ENCODE data around the gene SNTN.

Gene SNTN

GRCh38 chr3:63685340-63685739 is 32.9 kb downstream of the SNTN start:
- TF ChIP-seq EZH2 (IDR thresholded peaks at IDR 0.05) (no peak), POLR2AphosphoS5 (IDR thresholded peaks at IDR 0.05; ENCODE audit: borderline replicate concordance, low read depth, low read length) (no peak), FOXP2 (optimal IDR thresholded peaks at IDR 0.05; ENCODE audit: control extremely low read depth, extremely low read length, insufficient read depth) (no peak)
- H3K36me3 ChIP-seq (ENCODE audit: insufficient read depth, low read length): no peaks in the 10 kb centered on the region
- no peak overlapping the region for H3K27ac ChIP-seq
- H3K4me3 ChIP-seq: no peak overlapping the region
- no peak for DNase-seq (ENCODE audit: low read depth, low spot score)
- no peak overlapping the region for H3K9ac ChIP-seq (ENCODE audit: insufficient read length)
- H3K9me3 ChIP-seq (ENCODE audit: low read depth, low read length): no peaks in the 10 kb centered on the region

DNA sequence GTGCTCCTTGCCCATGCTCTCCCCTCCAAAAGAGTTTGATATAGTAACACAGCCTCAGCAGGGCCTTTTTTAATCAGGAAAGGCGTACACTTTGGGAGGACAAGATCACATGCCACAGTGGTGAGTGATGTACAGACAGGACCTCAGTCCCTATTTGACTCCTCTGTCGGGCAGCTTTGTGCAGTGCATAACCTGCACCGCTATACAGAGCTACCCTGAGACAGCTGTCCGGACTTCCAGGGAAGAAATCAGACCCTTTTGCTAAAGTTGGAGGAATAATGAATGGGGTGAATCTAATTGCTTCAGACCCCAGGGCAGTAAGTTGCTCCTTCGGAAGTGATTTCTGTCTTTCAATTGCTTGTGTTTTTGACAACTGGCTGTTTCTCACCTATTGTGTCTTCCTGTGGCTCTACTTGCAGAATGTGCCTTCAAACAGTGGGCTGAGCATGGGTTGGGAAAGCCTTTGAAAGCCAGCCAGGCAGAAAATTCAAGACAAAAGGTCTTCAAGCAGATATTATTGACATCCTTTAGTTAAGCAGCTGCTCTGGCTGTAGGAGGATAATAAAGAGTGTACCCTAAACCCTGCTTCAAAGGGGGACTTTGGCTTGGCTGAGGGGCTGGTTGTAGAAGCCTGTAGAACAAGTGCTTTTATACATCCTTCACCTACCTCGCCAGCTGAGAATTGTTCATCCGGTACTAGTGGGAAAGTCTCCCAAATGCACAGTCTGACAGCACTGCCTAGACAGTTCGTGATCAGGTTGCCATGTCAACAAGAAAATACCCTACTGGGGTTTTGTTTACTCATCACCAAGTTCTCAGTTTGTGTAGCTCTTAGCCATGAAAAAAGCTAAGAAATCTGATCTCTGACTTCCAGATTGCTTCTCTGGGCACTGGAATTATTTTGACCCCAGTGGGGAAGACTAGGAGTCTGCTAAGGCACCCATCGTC is 35.1 kb downstream of the SNTN start:
- no peak for DNase-seq (ENCODE audit: low read depth, low spot score)
- TF ChIP-seq EZH2 (IDR thresholded peaks at IDR 0.05) (no peak), POLR2AphosphoS5 (IDR thresholded peaks at IDR 0.05; ENCODE audit: borderline replicate concordance, low read depth, low read length) (no peak), FOXP2 (optimal IDR thresholded peaks at IDR 0.05; ENCODE audit: control extremely low read depth, extremely low read length, insufficient read depth) (no peak)
- Histone ChIP-seq H3K36me3 (ENCODE audit: insufficient read depth, low read length) (no peaks in the 10 kb centered on the region), H3K4me3 (no peak overlapping the region), H3K9ac (ENCODE audit: insufficient read length) (no peak overlapping the region), H3K9me3 (ENCODE audit: low read depth, low read length) (no peaks in the 10 kb centered on the region), H3K27ac (no peak overlapping the region)

GRCh38 chr3:63689285-63689684 is 36.8 kb downstream of the SNTN start:
- H3K9ac ChIP-seq (ENCODE audit: insufficient read length): no peak overlapping the region

DNA sequence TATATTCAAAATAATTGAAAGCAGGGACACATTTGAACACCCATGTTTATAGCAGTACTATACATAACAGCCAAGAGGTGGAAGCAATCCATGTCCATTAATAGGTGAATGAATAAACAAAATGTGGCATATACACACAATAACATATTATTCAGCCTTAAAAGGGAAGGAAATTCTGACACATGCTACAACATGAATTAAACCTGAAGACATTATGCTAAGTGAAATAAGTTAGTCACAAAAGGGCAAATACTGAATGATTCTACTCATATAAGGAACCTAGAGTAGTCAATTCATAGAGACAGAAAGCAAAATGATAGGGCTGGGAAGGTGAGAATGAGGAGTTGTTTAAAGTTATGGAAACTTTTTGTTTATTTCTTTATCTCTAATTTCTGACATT is 40.9 kb downstream of the SNTN start:
- Histone ChIP-seq H3K9me3 (ENCODE audit: low read depth, low read length) (no peaks in the 10 kb centered on the region), H3K4me3 (no peak overlapping the region)

More at GRCh38 chr3:63689285-63689684, 36.8 kb downstream of the SNTN start:
- Histone ChIP-seq H3K27ac (no peak overlapping the region), H3K9me3 (ENCODE audit: low read depth, low read length) (no peaks in the 10 kb centered on the region), H3K36me3 (ENCODE audit: insufficient read depth, low read length) (no peaks in the 10 kb centered on the region), H3K4me3 (no peak overlapping the region)
- TF ChIP-seq EZH2 (IDR thresholded peaks at IDR 0.05) (no peak), POLR2AphosphoS5 (IDR thresholded peaks at IDR 0.05; ENCODE audit: borderline replicate concordance, low read depth, low read length) (no peak), FOXP2 (optimal IDR thresholded peaks at IDR 0.05; ENCODE audit: control extremely low read depth, extremely low read length, insufficient read depth) (no peak)
- no peak for DNase-seq (ENCODE audit: low read depth, low spot score)

GRCh38 chr3:63705092-63705645 is 52.7 kb downstream of the SNTN start:
- Histone ChIP-seq H3K4me3 (no peak overlapping the region), H3K27ac (no peak overlapping the region), H3K36me3 (ENCODE audit: insufficient read depth, low read length) (no peaks in the 10 kb centered on the region), H3K9ac (ENCODE audit: insufficient read length) (no peak overlapping the region), H3K9me3 (ENCODE audit: low read depth, low read length) (no peaks in the 10 kb centered on the region)
- no peak for DNase-seq (ENCODE audit: low read depth, low spot score)
- TF ChIP-seq FOXP2 (optimal IDR thresholded peaks at IDR 0.05; ENCODE audit: control extremely low read depth, extremely low read length, insufficient read depth) (no peak), EZH2 (IDR thresholded peaks at IDR 0.05) (no peak), POLR2AphosphoS5 (IDR thresholded peaks at IDR 0.05; ENCODE audit: borderline replicate concordance, low read depth, low read length) (no peak)

More for the DNA sequence above, 40.9 kb downstream of the SNTN start:
- Histone ChIP-seq H3K36me3 (ENCODE audit: insufficient read depth, low read length) (no peaks in the 10 kb centered on the region), H3K27ac (no peak overlapping the region), H3K9ac (ENCODE audit: insufficient read length) (no peak overlapping the region)
- TF ChIP-seq POLR2AphosphoS5 (IDR thresholded peaks at IDR 0.05; ENCODE audit: borderline replicate concordance, low read depth, low read length): no peak
- no peak for TF ChIP-seq FOXP2 (optimal IDR thresholded peaks at IDR 0.05; ENCODE audit: control extremely low read depth, extremely low read length, insufficient read depth)
- TF ChIP-seq EZH2 (IDR thresholded peaks at IDR 0.05): no peak
- no peak for DNase-seq (ENCODE audit: low read depth, low spot score)

DNA sequence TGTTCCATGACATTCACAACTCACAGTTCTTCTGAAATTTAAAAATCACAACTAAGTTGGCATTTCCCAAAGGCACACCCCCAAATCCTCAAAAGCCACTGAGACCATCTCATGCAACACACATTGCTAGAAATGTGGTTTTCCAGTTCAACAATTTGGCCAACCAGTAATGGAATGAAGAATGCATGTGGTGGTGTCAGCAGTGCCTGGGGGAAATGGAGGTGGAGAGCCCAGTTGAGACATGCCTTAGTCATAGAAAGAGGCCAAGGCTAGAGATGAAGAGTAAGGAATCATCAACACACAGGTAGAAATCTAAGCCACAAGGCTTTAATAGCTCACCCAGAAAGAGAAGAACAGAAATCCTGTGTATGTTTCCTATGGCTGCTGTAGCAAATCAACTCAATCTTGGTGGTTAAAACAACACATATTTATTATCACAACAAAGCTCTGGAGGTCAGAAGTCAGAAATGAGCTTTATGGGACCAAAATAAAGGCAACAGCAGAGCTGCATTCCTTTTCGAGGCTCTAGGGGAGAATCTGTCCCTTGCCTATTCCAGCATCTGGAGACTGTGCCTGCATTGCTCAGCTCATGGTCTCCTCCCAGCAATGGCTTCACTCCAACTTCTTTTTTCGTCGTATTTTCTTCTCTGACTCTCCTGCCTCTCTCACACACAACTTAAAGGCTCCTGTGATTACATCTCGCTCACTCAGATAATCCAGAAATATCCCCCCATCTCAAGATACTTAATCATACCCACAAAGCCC is 54.0 kb downstream of the SNTN start:
- H3K36me3 ChIP-seq (ENCODE audit: insufficient read depth, low read length): no peaks in the 10 kb centered on the region
- no peak overlapping the region for H3K4me3 ChIP-seq
- H3K9me3 ChIP-seq (ENCODE audit: low read depth, low read length): no peaks in the 10 kb centered on the region
- TF ChIP-seq FOXP2 (optimal IDR thresholded peaks at IDR 0.05; ENCODE audit: control extremely low read depth, extremely low read length, insufficient read depth): no peak
- no peak for TF ChIP-seq POLR2AphosphoS5 (IDR thresholded peaks at IDR 0.05; ENCODE audit: borderline replicate concordance, low read depth, low read length)
- no peak for TF ChIP-seq EZH2 (IDR thresholded peaks at IDR 0.05)
- no peak overlapping the region for H3K9ac ChIP-seq (ENCODE audit: insufficient read length)
- no peak for DNase-seq (ENCODE audit: low read depth, low spot score)
- H3K27ac ChIP-seq: no peak overlapping the region

DNA sequence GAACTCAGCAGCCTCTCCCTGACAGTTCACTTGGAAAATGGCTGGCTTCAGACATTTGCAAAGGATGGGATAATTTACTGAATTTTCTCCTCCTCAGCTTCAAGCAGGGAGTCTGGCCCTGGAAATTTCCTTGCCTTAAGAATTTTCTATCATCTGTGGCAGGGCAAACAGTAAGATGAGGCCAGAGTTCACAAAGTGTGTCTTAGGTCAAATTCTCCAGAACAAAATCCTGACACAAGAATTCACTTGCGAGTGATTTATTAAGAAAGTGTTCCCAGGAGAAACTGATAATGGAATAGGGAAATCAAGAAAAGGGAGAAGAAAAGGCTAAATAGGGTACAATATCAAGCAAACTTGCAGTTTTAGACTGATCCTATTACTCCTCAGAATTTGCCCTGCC is 55.3 kb downstream of the SNTN start:
- no peak for TF ChIP-seq EZH2 (IDR thresholded peaks at IDR 0.05)
- no peak for TF ChIP-seq FOXP2 (optimal IDR thresholded peaks at IDR 0.05; ENCODE audit: control extremely low read depth, extremely low read length, insufficient read depth)
- H3K36me3 ChIP-seq (ENCODE audit: insufficient read depth, low read length): no peaks in the 10 kb centered on the region
- H3K9me3 ChIP-seq (ENCODE audit: low read depth, low read length): no peaks in the 10 kb centered on the region
- no peak overlapping the region for H3K9ac ChIP-seq (ENCODE audit: insufficient read length)
- DNase-seq (ENCODE audit: low read depth, low spot score): no peak
- H3K27ac ChIP-seq: no peak overlapping the region
- H3K4me3 ChIP-seq: no peak overlapping the region

GRCh38 chr3:63709576-63709975 is 57.1 kb downstream of the SNTN start:
- H3K9me3 ChIP-seq (ENCODE audit: low read depth, low read length): no peaks in the 10 kb centered on the region
- no peak overlapping the region for H3K4me3 ChIP-seq
- H3K36me3 ChIP-seq (ENCODE audit: insufficient read depth, low read length): no peaks in the 10 kb centered on the region
- no peak overlapping the region for H3K27ac ChIP-seq
- TF ChIP-seq POLR2AphosphoS5 (IDR thresholded peaks at IDR 0.05; ENCODE audit: borderline replicate concordance, low read depth, low read length): no peak
- TF ChIP-seq EZH2 (IDR thresholded peaks at IDR 0.05): no peak
- TF ChIP-seq FOXP2 (optimal IDR thresholded peaks at IDR 0.05; ENCODE audit: control extremely low read depth, extremely low read length, insufficient read depth): no peak
- no peak for DNase-seq (ENCODE audit: low read depth, low spot score)
- H3K9ac ChIP-seq (ENCODE audit: insufficient read length): no peak overlapping the region
